IMR-90 (cell line): ENCODE data around the gene RFX4.

Experiments
- CHD1 ChIP-seq: IDR thresholded peaks from 2 replicates; pipeline ENCODE4 v1.6.1; 2012; ENCODE audit warnings: low read depth, low read length, improper control_type of control experiment
- CTCF ChIP-seq: conservative IDR thresholded peaks from 2 replicates; pipeline ENCODE4 v1.5.1; 2012; ENCODE audit warnings: mild to moderate bottlenecking, low read depth, low read length, improper control_type of control experiment
- MAZ ChIP-seq: IDR thresholded peaks from 2 replicates; pipeline ENCODE4 v1.6.1; 2012; ENCODE audit warnings: low read depth, mild to moderate bottlenecking, low read length, improper control_type of control experiment, moderate library complexity, borderline replicate concordance
- MXI1 ChIP-seq: IDR thresholded peaks from 2 replicates; pipeline ENCODE4 v1.6.1; 2012; ENCODE audit warnings: low read depth, mild to moderate bottlenecking, low read length, moderate library complexity, borderline replicate concordance
- RCOR1 ChIP-seq: IDR thresholded peaks from 2 replicates; pipeline ENCODE4 v1.6.1; 2012; ENCODE audit warnings: mild to moderate bottlenecking, low read length, improper control_type of control experiment; ENCODE audit not compliant: insufficient replicate concordance
- USF2 ChIP-seq: fragments of 150-350 bp; IDR thresholded peaks from 2 replicates; pipeline ENCODE4 v1.6.1; 2017; ENCODE audit warnings: mild to moderate bottlenecking, antibody characterized with exemption, low read length, low read depth

- TF ChIP-seq CHD1 (no peak), RCOR1 (no peak), CTCF (no peak), MXI1 (no peak), MAZ (no peak), USF2 (no peak)
These were observed 80.6 kb downstream of the RFX4 start for GRCh38 chr12:106663385-106663784.
